ENCODE data around the gene CAB39L. TPM values are rescaled to one million over a fixed set of nuclear protein-coding genes. Genes with fewer than 3 reads are reported as not detected.
"Not testable (repeated sequence)": the region's sequence is repeated elsewhere in the genome, so short reads cannot be mapped to it uniquely, and the experiment has no call there.

CAB39L gene
- total RNA-seq, 1 donor from 2014 or later = 9.8 TPM

GRCh38 chr13:49367640-49368422, 76.0 kb downstream of the CAB39L start:
- intact Hi-C loops (cut with DNase I) = no loop called here
- DNase-seq (ENCODE audit: low spot score) = no peak

GRCh38 chr13:49366841-49367240, 77.0 kb downstream of the CAB39L start:
- intact Hi-C loops (cut with DNase I) = no loop called here
- DNase-seq (ENCODE audit: low spot score) = no peak

GRCh38 chr13:49357694-49358093, 86.2 kb downstream of the CAB39L start:
- DNase-seq (ENCODE audit: low spot score) = no peak
- intact Hi-C loops (cut with DNase I) = no loop called here

DNA sequence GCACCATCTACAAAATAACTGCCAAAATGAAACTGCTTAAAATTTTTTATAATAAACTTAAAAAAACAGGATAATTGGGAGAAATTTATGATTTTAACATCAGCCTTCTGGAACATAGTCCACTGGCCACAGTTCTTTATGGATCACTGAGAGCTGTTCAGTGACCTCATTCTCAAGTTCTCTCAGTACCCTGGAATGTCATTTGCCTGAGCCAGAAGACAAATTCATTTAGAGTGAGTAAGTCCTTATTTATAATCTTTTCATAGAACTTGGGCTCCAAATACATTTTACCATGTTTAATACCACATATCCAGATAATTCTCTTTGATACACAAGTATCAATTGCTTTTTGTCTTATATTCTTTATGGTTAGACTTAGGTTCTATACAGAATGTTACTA, 87.6 kb downstream of the CAB39L start:
- intact Hi-C loops (cut with DNase I) = no loop called here
- DNase-seq (ENCODE audit: low spot score) = no peak

GRCh38 chr13:49354719-49355118, 89.1 kb downstream of the CAB39L start:
- no peak for DNase-seq (ENCODE audit: low spot score)
- intact Hi-C loops (cut with DNase I) = no loop called here

DNA sequence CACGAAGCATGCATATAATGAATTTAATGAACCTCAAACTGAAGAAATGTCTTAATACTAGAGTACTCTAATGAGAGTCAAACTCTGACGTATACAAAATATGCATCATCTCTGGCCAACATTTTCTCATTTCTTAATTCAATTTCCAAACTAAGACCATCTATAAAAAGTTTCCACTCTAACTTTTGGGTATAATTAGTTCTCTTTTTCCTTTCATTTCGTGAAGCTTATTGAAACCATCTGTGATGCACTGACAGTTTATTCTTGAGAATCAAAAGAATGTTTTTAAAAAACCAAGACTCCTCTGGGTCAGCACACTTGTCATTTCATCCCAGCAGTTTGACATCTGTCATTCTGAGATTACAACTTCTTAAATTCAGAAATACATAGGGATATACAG, 90.0 kb downstream of the CAB39L start:
- intact Hi-C loops (cut with DNase I) = no loop called here

GRCh38 chr13:49351871-49352270, 92.0 kb downstream of the CAB39L start:
- DNase-seq (ENCODE audit: low spot score) = no peak
- intact Hi-C loops (cut with DNase I) = no loop called here

More for the DNA sequence above, 90.0 kb downstream of the CAB39L start:
- no peak for DNase-seq (ENCODE audit: low spot score)

DNA sequence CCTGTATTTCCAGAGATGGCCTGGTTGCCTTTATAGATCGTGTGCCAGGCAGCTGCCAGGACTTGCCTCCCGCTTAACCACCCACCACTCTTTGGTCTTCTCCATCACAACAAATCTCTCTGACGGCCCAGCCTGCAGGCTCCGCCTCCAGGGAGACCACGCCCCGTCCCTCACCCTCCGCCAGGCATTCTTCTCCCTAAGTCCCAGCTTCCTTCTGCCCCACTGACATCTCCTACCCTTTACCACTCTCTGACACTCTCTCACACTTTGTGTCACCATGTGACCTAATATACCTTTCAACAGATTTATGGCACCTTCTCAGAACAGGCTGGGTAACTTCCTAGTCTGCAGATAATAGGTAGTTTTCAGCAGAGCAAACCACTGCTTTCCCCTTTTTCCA, 95.1 kb downstream of the CAB39L start:
- DNase-seq (ENCODE audit: low spot score) = no peak
- intact Hi-C loops (cut with DNase I) = no loop called here

DNA sequence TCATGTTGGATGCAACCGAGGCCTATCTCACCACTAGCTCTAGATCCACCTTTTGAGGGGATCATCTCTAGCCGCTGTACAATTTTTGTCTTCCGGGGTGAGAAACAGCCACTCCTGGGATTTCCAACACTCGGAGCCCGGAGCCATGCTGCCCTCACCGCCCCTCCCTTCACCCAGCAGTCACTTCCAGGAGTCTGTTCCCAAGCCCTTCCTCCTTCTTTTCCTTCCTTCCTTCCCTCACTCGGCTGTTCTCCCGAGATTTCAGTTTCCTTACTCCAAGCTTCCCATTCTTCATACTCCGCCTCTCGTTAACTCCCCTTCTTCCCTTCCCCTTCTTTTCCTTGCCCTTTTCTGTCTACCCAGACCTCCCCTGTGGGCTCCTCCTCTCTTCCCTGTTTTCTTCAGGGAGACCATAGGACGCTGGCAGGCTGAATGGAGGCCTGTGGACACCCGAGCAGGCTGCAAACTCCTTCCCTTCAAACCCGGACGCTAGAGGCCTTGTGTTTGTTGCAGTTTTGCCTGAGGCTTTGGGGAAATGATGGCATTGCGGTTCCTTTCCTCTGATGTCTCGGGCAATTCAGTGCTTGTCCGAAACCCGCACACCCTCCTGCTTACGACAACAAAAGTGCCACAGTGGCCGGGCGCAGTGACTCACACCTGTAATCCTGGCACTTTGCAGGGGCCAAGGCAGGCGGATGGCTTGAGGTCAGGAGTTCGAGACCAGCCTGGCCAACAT, 96.0 kb downstream of the CAB39L start:
- intact Hi-C loops (cut with DNase I) = no loop called here
- no peak for DNase-seq (ENCODE audit: low spot score)

GRCh38 chr13:49346460-49346859, 97.4 kb downstream of the CAB39L start:
- intact Hi-C loops (cut with DNase I) = no loop called here
- DNase-seq (ENCODE audit: low spot score) = no peak

GRCh38 chr13:49343731-49344130, 100.1 kb downstream of the CAB39L start:
- DNase-seq (ENCODE audit: low spot score) = no peak
- intact Hi-C loops (cut with DNase I) = no loop called here

- intact Hi-C loops (cut with DNase I) = no loop called here
These were observed 100.6 kb downstream of the CAB39L start for GRCh38 chr13:49343255-49343654.

DNA sequence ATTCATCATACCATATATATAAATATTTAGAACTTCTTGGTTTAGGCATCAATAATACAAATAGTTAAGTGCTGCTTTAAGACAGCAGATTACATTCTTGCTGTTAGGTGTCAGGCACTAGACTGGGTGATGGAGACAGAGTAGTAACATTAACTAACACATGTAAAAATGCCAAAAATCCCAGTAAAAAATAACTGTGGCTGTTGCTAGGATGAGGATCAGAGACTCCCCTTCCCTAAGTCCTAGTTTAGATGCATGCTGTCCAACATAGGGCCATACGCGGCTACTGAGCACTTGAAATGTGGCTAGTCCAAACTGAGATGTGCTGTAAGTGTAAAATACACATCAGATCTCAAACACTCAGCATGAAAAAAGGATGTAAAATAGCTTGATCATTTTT, 101.4 kb downstream of the CAB39L start:
- no peak for DNase-seq (ENCODE audit: low spot score)
- intact Hi-C loops (cut with DNase I) = no loop called here

More at GRCh38 chr13:49343255-49343654, 100.6 kb downstream of the CAB39L start:
- no peak for DNase-seq (ENCODE audit: low spot score)

DNA sequence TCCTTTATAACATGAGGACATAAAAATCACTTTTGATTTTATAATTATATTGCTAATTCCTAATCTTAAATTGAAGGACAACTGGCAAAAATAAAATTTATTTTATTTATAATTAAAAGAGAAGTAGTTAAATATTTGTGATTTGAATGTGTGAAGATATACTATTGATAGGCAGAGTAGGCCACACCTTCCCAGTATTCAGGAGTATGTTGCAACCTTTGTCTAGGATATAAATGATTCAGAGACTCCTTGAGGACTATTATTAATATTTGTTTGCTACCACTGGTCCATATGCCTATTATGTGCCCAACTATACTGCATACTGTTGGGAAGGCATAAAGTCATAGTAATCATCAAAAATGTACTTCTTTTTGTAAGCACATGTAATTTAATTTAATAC, 101.9 kb downstream of the CAB39L start:
- DNase-seq (ENCODE audit: low spot score) = no peak
- intact Hi-C loops (cut with DNase I) = no loop called here

GRCh38 chr13:49341517-49341916, 102.3 kb downstream of the CAB39L start:
- no peak for DNase-seq (ENCODE audit: low spot score)
- intact Hi-C loops (cut with DNase I) = no loop called here

DNA sequence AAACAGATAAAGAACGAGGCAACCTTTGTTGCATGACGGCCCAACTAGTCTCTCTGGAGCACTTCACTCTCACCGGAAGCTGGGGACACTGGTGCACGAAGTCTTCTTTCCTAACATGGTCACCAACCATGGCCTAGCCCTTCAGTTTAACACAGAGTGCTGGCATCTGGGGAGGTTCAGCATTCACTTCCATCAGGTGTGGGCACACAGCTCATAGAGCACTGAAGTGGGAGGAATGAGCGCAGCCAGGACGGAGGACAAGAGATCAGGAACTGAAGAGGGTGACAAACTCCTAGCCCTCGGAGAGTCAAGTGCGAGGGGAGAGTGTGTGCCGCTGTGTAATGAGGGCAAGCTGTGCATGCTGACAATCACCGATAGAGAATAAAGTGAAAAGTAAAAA, 103.7 kb downstream of the CAB39L start:
- DNase-seq (ENCODE audit: low spot score) = no peak
- intact Hi-C loops (cut with DNase I) = no loop called here

GRCh38 chr13:49336655-49337054, 107.2 kb downstream of the CAB39L start:
- intact Hi-C loops (cut with DNase I) = no loop called here
- DNase-seq (ENCODE audit: low spot score) = no peak

DNA sequence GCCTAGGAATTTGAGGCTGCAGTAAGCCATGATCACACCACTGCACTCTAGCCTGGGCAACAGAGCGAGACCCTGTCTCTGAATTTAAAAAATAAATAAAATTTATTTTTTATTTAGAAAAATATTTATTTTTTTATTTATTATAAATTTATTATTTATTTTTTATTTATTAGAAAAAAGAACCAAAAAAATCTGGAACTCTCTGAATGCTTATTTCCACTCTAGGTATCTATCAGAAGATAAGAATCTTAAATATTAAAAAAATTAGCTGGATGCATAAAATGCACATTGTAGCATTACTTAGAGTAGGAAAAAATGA, 113.4 kb downstream of the CAB39L start:
- intact Hi-C loops (cut with DNase I) = no loop called here
- DNase-seq (ENCODE audit: low spot score) = no peak

GRCh38 chr13:49329831-49330545, 113.9 kb downstream of the CAB39L start:
- no peak for DNase-seq (ENCODE audit: low spot score)
- intact Hi-C loops (cut with DNase I) = no loop called here

GRCh38 chr13:49327145-49327544, 116.7 kb downstream of the CAB39L start:
- intact Hi-C loops (cut with DNase I); DNase-seq (ENCODE audit: low spot score): not testable (repeated sequence)

Data from cardiac septum (tissue), 1 donor.